NB4 (cell line): ENCODE data around the gene LAMA5.

Experiments used
- CTCF ChIP-seq: IDR thresholded peaks from one replicate; pipeline ENCODE4 v1.5.1; 2012; ENCODE audit warnings: low read depth, low read length
- MAX ChIP-seq: IDR thresholded peaks from 2 replicates; pipeline ENCODE4 v1.6.1; 2011; ENCODE audit warnings: low read depth, low read length
- MYC ChIP-seq: IDR thresholded peaks from 2 replicates; pipeline ENCODE4 v1.6.1; 2011; ENCODE audit warnings: low read depth, low read length
- POLR2A ChIP-seq: IDR thresholded peaks from 2 replicates; pipeline ENCODE4 v1.6.1; 2011; ENCODE audit warnings: mild to moderate bottlenecking; ENCODE audit not compliant: insufficient read length; ENCODE audit errors: extremely low read depth

- TF ChIP-seq CTCF (no peak), POLR2A (no peak), MAX (no peak), MYC (no peak)
Observed at GRCh38 chr20:62284448-62284847, 82.7 kb downstream of the LAMA5 start.
